GM23338 (cell line): ENCODE measurements around the gene VWDE. TPM values are rescaled to one million over a fixed set of nuclear protein-coding genes. Genes with fewer than 3 reads are reported as not detected.
"Not testable (repeated sequence)": the region's sequence is repeated elsewhere in the genome, so short reads cannot be mapped to it uniquely, and the experiment has no call there.

Experiments used
- ATAC-seq: fragments of 200-7000 bp; cut with Tn5 transposase; 3 replicates; pipeline ENCODE4 v1.9.1; 2020
- DNase-seq: peaks from one replicate; pipeline ENCODE4 v3.0.0-alpha.2; 2015; ENCODE audit warnings: low spot score
- H2AFZ ChIP-seq: fragments of 200-600 bp; sonication (generic); 2 replicates; pipeline ENCODE4 v1.8.0; 2016; ENCODE audit warnings: antibody characterized with exemption, mild to moderate bottlenecking, moderate library complexity
- H3F3A ChIP-seq: fragments of 200-600 bp; sonication (generic); replicated peaks from 2 replicates; pipeline ENCODE4 v1.8.0; 2017; ENCODE audit warnings: antibody characterized with exemption, mixed run types, low read depth
- H3K27ac ChIP-seq: fragments of 200-600 bp; sonication (generic); 2 replicates; pipeline ENCODE4 v1.6.1; 2016; ENCODE audit warnings: low read depth
- H3K27me3 ChIP-seq: fragments of 200-600 bp; sonication (generic); 2 replicates; pipeline ENCODE4 v1.8.0; 2016; ENCODE audit warnings: mild to moderate bottlenecking, mixed run types, moderate library complexity; ENCODE audit not compliant: insufficient read depth
- H3K36me3 ChIP-seq: fragments of 200-600 bp; sonication (generic); 2 replicates; pipeline ENCODE4 v1.8.0; 2016; ENCODE audit warnings: mild to moderate bottlenecking; ENCODE audit not compliant: insufficient read depth
- H3K4me1 ChIP-seq: fragments of 200-600 bp; sonication (generic); 2 replicates; pipeline ENCODE4 v1.8.0; 2016; ENCODE audit warnings: mild to moderate bottlenecking, moderate library complexity; ENCODE audit not compliant: insufficient read depth
- H3K4me2 ChIP-seq: fragments of 200-600 bp; sonication (generic); 2 replicates; pipeline ENCODE4 v1.7.1; 2017; ENCODE audit warnings: mixed run types
- H3K4me3 ChIP-seq: fragments of 200-600 bp; sonication (generic); 2 replicates; pipeline ENCODE4 v1.6.1; 2016; ENCODE audit warnings: mixed run types
- H3K79me2 ChIP-seq: fragments of 200-600 bp; sonication (generic); replicated peaks from 2 replicates; pipeline ENCODE4 v1.8.0; 2017; ENCODE audit warnings: mild to moderate bottlenecking; ENCODE audit not compliant: insufficient read depth
- H3K9me2 ChIP-seq: fragments of 200-600 bp; sonication (generic); 2 replicates; pipeline ENCODE4 v1.8.0; 2017; ENCODE audit not compliant: insufficient read depth
- H4K20me1 ChIP-seq: fragments of 200-600 bp; sonication (generic); replicated peaks from 2 replicates; pipeline ENCODE4 v1.8.0; 2017; ENCODE audit warnings: mild to moderate bottlenecking; ENCODE audit not compliant: insufficient read depth
- H3K27ac Mint-ChIP-seq: 2 replicates; pipeline ENCODE4 v1.8.0; 2020; ENCODE audit warnings: inconsistent platforms, mild to moderate bottlenecking, moderate library complexity, mixed read lengths
- H3K27me3 Mint-ChIP-seq: 3 replicates; pipeline ENCODE4 v1.8.0; 2022; ENCODE audit warnings: low read depth, mild to moderate bottlenecking, moderate library complexity, mixed read lengths, inconsistent platforms; ENCODE audit not compliant: insufficient read depth, poor library complexity
- H3K36me3 Mint-ChIP-seq: 3 replicates; pipeline ENCODE4 v1.8.0; 2021; ENCODE audit warnings: low read depth, mild to moderate bottlenecking, inconsistent platforms, moderate library complexity, mixed read lengths
- H3K4me1 Mint-ChIP-seq: 3 replicates; pipeline ENCODE4 v1.8.0; 2020; ENCODE audit warnings: mild to moderate bottlenecking, inconsistent platforms, mixed read lengths
- H3K4me3 Mint-ChIP-seq: 3 replicates; pipeline ENCODE4 v1.8.0; 2021; ENCODE audit warnings: moderate library complexity, mild to moderate bottlenecking, inconsistent platforms, mixed read lengths
- H3K9me3 Mint-ChIP-seq: 3 replicates; pipeline ENCODE4 v1.8.0; 2020; ENCODE audit warnings: moderate library complexity, mild to moderate bottlenecking, inconsistent platforms, mixed read lengths
- CTCF ChIP-seq, 2 experiments: fragments of 200-600 bp in 1 of 2; sonication (generic) in 1 of 2; conservative IDR thresholded peaks; 2 replicates each; pipeline versions ENCODE4 v1.5.1 to v1.6.1; 2016 to 2017; ENCODE audit warnings: antibody characterized with exemption in 2 of 2, low read depth in 2 of 2, mild to moderate bottlenecking in 2 of 2, moderate library complexity in 1 of 2
- polyA plus RNA-seq: library from polyadenylated mRNA; unstranded; fragments of >200 nt; fragmentation: Nextera tagmentation; extraction: Ambion mirVana; gene quantifications from 2 replicates; pipeline ENCODE4 v1.2.1, GENCODE V29; 2016
- total RNA-seq: library from RNA; depleted of rRNA; stranded (reverse); fragments of >200 nt; shearing (Covaris generic); gene quantifications from 2 replicates; pipeline ENCODE4 v1.2.3, GENCODE V29; 2014
- TF ChIP-seq, protein P1 (sequence below): IDR thresholded peaks from one replicate; pipeline ENCODE4 v1.6.1; 2018; ENCODE audit warnings: antibody characterized with exemption; ENCODE audit not compliant: unreplicated experiment

VWDE gene
- total and polyA plus RNA-seq, 2 experiments from 2014 or later, result 24.6 to 45.5 TPM

GRCh38 chr7:12396670-12397069, 7.0 kb downstream of the VWDE start:
- H3K4me3 ChIP-seq, H3K27ac ChIP-seq, ATAC-seq, H3K27ac Mint-ChIP-seq, H4K20me1 ChIP-seq, H3K36me3 ChIP-seq, H3K27me3 ChIP-seq, H3K27me3 Mint-ChIP-seq, H2AFZ ChIP-seq, H3F3A ChIP-seq, H3K9me2 ChIP-seq, DNase-seq, H3K4me3 Mint-ChIP-seq, H3K4me2 ChIP-seq: not testable (repeated sequence)
- Mint-ChIP-seq H3K9me3 (peaks cover 19% of the 10 kb centered on the region), H3K36me3 (peaks cover 24% of the 10 kb centered on the region), H3K4me1 (peaks cover 43% of the 10 kb centered on the region)
- Histone ChIP-seq H3K79me2 (peaks cover 100% of the 10 kb centered on the region), H3K4me1 (peaks cover 38% of the 10 kb centered on the region)

GRCh38 chr7:12391922-12392615, 11.6 kb downstream of the VWDE start:
- ATAC-seq, result no peak
- peaks cover 4% of the 10 kb centered on the region; the same call in 1 of the 2 replicates for H4K20me1 ChIP-seq
- peaks cover 56% of the 10 kb centered on the region for H3K79me2 ChIP-seq
- H3K27me3 Mint-ChIP-seq, result no peaks in the 10 kb centered on the region
- no peak overlapping the region for H3K4me3 Mint-ChIP-seq
- H3K4me2 ChIP-seq, result no peak overlapping the region
- H3K27me3 ChIP-seq, result no peaks in the 10 kb centered on the region
- H3K4me1 Mint-ChIP-seq, result peaks cover 34% of the 10 kb centered on the region
- no peak overlapping the region for H3K27ac ChIP-seq
- H3K36me3 ChIP-seq, result peaks cover 12% of the 10 kb centered on the region
- peaks cover 15% of the 10 kb centered on the region; the same call in 2 of the 3 replicates for H3K36me3 Mint-ChIP-seq
- peaks cover 1% of the 10 kb centered on the region; the same call in 1 of the 2 replicates for H3K9me2 ChIP-seq
- H3K4me1 ChIP-seq, result peaks cover 22% of the 10 kb centered on the region
- peak overlapping the region; percentile 50; the same call in 1 of the 2 replicates for H3K27ac Mint-ChIP-seq
- H2AFZ ChIP-seq, result no peak overlapping the region
- H3K9me3 Mint-ChIP-seq, result no peaks in the 10 kb centered on the region
- no peaks in the 10 kb centered on the region for H3F3A ChIP-seq
- no peak for DNase-seq
- no peak for TF ChIP-seq CTCF (conservative IDR thresholded peaks at IDR 0.05; ENCODE audit: low read depth in 2 of 2)
- TF ChIP-seq, protein P1, sequence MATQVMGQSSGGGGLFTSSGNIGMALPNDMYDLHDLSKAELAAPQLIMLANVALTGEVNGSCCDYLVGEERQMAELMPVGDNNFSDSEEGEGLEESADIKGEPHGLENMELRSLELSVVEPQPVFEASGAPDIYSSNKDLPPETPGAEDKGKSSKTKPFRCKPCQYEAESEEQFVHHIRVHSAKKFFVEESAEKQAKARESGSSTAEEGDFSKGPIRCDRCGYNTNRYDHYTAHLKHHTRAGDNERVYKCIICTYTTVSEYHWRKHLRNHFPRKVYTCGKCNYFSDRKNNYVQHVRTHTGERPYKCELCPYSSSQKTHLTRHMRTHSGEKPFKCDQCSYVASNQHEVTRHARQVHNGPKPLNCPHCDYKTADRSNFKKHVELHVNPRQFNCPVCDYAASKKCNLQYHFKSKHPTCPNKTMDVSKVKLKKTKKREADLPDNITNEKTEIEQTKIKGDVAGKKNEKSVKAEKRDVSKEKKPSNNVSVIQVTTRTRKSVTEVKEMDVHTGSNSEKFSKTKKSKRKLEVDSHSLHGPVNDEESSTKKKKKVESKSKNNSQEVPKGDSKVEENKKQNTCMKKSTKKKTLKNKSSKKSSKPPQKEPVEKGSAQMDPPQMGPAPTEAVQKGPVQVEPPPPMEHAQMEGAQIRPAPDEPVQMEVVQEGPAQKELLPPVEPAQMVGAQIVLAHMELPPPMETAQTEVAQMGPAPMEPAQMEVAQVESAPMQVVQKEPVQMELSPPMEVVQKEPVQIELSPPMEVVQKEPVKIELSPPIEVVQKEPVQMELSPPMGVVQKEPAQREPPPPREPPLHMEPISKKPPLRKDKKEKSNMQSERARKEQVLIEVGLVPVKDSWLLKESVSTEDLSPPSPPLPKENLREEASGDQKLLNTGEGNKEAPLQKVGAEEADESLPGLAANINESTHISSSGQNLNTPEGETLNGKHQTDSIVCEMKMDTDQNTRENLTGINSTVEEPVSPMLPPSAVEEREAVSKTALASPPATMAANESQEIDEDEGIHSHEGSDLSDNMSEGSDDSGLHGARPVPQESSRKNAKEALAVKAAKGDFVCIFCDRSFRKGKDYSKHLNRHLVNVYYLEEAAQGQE, result no peak
- H3K4me3 ChIP-seq, result no peak overlapping the region
